Nucleus accumbens (tissue), 56 donors: ENCODE data around the gene SIK1.
A peak's percentile ranks its signal among the peaks of the same experiment; 100 is the strongest.

Source experiments
- DNase-seq, 56 donors: peaks; one replicate each; lab custom pipeline; 2025; lab: John Stamatoyannopoulos, UW

SIK1 gene

GRCh38 chr21:43370091-43370658, 56.8 kb downstream of the SIK1 start:
- DNase-seq = peak in 13 of 56 donors; percentile 31 to 81 (median 50)

- peak in 1 of 56 donors; percentile 42 for DNase-seq
Measured at GRCh38 chr21:43369596-43370090, 57.3 kb downstream of the SIK1 start.

GRCh38 chr21:43369124-43369523, 57.8 kb downstream of the SIK1 start:
- peak in 22 of 56 donors; percentile 12 to 87 (median 44) for DNase-seq

- DNase-seq = no peak
Measured at GRCh38 chr21:43368685-43369084, 58.2 kb downstream of the SIK1 start.

- DNase-seq = no peak
Measured at GRCh38 chr21:43367859-43368258, 59.1 kb downstream of the SIK1 start.

GRCh38 chr21:43367296-43367695, 59.6 kb downstream of the SIK1 start:
- DNase-seq = peak in 11 of 56 donors; percentile 13 to 45 (median 30)

- no peak for DNase-seq
Measured at GRCh38 chr21:43366656-43367055, 60.3 kb downstream of the SIK1 start.

- peak in 3 of 56 donors; percentile 18 to 46 (median 19) for DNase-seq
Measured at GRCh38 chr21:43365611-43366426, 61.1 kb downstream of the SIK1 start.

GRCh38 chr21:43364851-43365424, 62.0 kb downstream of the SIK1 start:
- DNase-seq = no peak
